Left ventricle myocardium inferior (tissue), 1 donor: ENCODE results near the gene LCE1C. TPM values are rescaled to one million over a fixed set of nuclear protein-coding genes. Genes with fewer than 3 reads are reported as not detected.

Source experiments
- DNase-seq: peaks from one replicate; pipeline ENCODE4 v3.0.0-alpha.2; 2020
- H3K27ac ChIP-seq: fragments of 200-600 bp; replicated peaks from 2 replicates; pipeline ENCODE4 v1.8.0; 2021
- H3K27me3 ChIP-seq: fragments of 200-600 bp; 2 replicates; pipeline ENCODE4 v1.8.0; 2021; ENCODE audit warnings: low read depth
- H3K36me3 ChIP-seq: fragments of 200-600 bp; 2 replicates; pipeline ENCODE4 v1.8.0; 2021
- H3K4me1 ChIP-seq: fragments of 200-600 bp; 2 replicates; pipeline ENCODE4 v1.8.0; 2021
- H3K4me3 ChIP-seq: fragments of 200-600 bp; 2 replicates; pipeline ENCODE4 v1.8.0; 2021; ENCODE audit warnings: mild to moderate bottlenecking, moderate library complexity
- H3K9me3 ChIP-seq: fragments of 200-600 bp; replicated peaks from 2 replicates; pipeline ENCODE4 v1.8.0; 2021
- intact Hi-C: fragments of 100-400 bp; cut with micrococcal nuclease; formaldehyde crosslinking; loops from one replicate; pipeline ENCODE4 v1.11.0; 2022
- total RNA-seq: library from RNA; stranded (reverse); fragmentation: NEBNext Ultra II Directional; extraction: Animal tissue kit (Norgen Biotek cat#: 25700); gene quantifications from one replicate; pipeline ENCODE4 v1.2.1, GENCODE V29; 2021
- TF ChIP-seq, protein P1 (sequence below): fragments of 200-600 bp; IDR thresholded peaks from 2 replicates; pipeline ENCODE4 v1.8.0; 2021; ENCODE audit warnings: antibody characterized with exemption, mild to moderate bottlenecking, borderline replicate concordance
- donor health status: DM: no; HTN: yes; CAD: no; lungs with severe emphysema.

Gene LCE1C
- total RNA-seq, 1 donor from 2014 or later, result not detected

DNA sequence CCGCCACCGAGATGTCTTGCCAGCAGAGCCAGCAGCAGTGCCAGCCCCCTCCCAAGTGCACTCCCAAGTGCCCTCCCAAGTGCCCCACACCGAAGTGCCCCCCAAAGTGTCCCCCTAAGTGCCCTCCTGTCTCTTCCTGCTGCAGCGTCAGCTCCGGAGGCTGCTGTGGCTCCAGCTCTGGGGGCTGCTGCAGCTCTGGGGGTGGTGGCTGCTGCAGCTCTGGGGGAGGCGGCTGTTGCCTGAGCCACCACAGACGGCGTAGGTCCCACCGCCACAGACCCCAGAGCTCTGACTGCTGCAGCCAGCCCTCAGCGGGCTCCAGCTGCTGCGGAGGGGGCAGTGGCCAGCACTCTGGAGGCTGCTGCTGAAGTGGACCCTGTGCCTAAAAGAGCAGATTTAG lies 30.1 kb downstream of the LCE1C start:
- H3K27me3 ChIP-seq, result peaks cover 10% of the 10 kb centered on the region
- H3K27ac ChIP-seq, result no peak overlapping the region
- no peak for DNase-seq
- no peaks in the 10 kb centered on the region for H3K4me1 ChIP-seq
- TF ChIP-seq, protein P1, sequence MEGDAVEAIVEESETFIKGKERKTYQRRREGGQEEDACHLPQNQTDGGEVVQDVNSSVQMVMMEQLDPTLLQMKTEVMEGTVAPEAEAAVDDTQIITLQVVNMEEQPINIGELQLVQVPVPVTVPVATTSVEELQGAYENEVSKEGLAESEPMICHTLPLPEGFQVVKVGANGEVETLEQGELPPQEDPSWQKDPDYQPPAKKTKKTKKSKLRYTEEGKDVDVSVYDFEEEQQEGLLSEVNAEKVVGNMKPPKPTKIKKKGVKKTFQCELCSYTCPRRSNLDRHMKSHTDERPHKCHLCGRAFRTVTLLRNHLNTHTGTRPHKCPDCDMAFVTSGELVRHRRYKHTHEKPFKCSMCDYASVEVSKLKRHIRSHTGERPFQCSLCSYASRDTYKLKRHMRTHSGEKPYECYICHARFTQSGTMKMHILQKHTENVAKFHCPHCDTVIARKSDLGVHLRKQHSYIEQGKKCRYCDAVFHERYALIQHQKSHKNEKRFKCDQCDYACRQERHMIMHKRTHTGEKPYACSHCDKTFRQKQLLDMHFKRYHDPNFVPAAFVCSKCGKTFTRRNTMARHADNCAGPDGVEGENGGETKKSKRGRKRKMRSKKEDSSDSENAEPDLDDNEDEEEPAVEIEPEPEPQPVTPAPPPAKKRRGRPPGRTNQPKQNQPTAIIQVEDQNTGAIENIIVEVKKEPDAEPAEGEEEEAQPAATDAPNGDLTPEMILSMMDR, result no peak
- no peaks in the 10 kb centered on the region for H3K36me3 ChIP-seq
- intact Hi-C loops, result no loop called here
- no peak overlapping the region for H3K4me3 ChIP-seq
- H3K9me3 ChIP-seq, result peaks cover 3% of the 10 kb centered on the region

DNA sequence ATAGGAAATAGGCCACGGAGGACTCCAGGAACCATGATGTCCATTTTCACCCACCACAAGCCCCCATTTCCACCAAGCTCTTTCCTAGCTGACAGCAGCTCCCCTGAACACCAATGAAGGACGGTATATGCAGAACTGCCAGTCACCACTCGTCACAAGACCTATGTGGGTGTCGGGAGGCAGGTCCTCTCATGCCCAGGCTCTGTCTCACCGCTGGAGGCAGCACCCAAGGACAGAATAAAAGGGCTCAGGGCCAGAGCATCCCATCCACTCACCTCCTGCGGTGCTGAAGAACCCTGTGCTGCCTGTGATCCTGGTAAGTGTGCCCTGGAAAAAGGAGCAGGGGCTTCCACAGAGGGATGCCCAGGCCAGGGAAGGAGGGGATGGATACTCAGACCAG lies 31.6 kb downstream of the LCE1C start, which contains the start of gene LCE1F:
TSS of gene LCE1F (plus strand) at position 266 of the 400 bp plus-strand sequence. CDS start 1,232 bp downstream, outside the sequence.
- TF ChIP-seq, protein P1, result no peak
- no peak for DNase-seq
- no peak within 1 kb of the TSS for H3K4me3 ChIP-seq
- H3K9me3 ChIP-seq, result peaks cover 3% of the 10 kb centered on the region
- no peaks in the 10 kb centered on the region for H3K36me3 ChIP-seq
- no peak within 1 kb of the TSS for H3K27ac ChIP-seq
- no peaks in the 10 kb centered on the region for H3K4me1 ChIP-seq
- intact Hi-C loops, result no loop called here
- peaks cover 9% of the 10 kb centered on the region for H3K27me3 ChIP-seq

DNA sequence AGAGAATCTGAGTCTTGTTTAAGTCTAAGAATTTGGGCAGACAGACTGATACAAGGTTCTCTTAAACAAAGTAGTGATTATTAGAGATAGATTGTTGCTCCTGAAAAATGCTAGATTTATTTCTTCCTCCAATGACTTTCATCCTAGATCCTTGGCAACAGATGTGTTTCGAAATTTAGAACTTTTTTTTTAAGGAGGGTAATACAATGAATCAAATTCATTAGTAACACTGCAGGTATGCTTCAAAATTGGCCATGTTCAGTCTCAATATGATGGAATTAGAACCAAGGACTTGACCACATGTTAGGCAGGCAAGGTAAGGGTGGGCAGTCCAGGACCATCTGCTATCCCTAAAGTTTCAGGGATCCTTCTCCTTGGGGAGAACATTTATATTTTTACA lies 36.0 kb downstream of the LCE1C start:
- intact Hi-C loops, result no loop called here
- Histone ChIP-seq H3K4me3 (no peak overlapping the region), H3K4me1 (no peaks in the 10 kb centered on the region), H3K27me3 (peaks cover 12% of the 10 kb centered on the region), H3K36me3 (no peaks in the 10 kb centered on the region), H3K9me3 (peaks cover under 1% of the 10 kb centered on the region), H3K27ac (no peak overlapping the region)
- TF ChIP-seq, protein P1, result no peak
- DNase-seq, result no peak

DNA sequence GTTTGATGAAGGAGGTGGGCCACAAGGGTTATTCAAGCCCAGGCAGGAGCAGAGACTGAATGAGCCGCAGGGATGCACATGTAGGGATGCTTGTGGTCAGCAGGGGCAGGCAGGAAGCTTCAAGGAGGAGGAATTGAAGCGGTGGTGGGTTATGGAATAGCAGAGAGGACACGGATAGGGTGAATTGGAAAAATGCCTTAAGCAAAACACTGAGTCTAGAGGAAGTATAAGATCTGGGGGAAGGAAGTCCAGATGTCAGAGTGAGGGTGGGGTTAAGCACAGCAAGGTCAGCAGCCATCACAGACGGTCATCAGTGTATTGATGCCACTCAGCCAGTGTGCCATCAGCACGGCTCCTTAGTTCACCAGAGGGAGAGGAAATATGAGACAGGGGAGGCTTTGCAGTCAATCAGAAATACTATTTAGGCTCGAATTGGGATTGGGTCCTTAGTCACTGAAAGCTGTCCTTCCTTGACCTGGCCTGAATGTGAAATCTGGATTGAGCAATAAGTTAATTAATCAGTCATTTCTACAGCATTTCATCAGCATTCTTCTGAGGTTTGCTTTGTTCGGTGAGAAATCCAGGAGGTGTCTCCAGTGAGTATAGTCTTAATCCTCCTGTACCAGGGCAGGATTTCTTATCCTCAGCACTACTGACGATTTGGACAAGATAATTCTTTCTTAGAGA lies 37.5 kb downstream of the LCE1C start:
- intact Hi-C loops, result no loop called here
- H3K27ac ChIP-seq, result no peak overlapping the region
- no peaks in the 10 kb centered on the region for H3K9me3 ChIP-seq
- H3K4me3 ChIP-seq, result no peak overlapping the region
- TF ChIP-seq, protein P1, result no peak
- peaks cover 17% of the 10 kb centered on the region for H3K27me3 ChIP-seq
- H3K36me3 ChIP-seq, result no peaks in the 10 kb centered on the region
- DNase-seq, result no peak
- H3K4me1 ChIP-seq, result no peaks in the 10 kb centered on the region

DNA sequence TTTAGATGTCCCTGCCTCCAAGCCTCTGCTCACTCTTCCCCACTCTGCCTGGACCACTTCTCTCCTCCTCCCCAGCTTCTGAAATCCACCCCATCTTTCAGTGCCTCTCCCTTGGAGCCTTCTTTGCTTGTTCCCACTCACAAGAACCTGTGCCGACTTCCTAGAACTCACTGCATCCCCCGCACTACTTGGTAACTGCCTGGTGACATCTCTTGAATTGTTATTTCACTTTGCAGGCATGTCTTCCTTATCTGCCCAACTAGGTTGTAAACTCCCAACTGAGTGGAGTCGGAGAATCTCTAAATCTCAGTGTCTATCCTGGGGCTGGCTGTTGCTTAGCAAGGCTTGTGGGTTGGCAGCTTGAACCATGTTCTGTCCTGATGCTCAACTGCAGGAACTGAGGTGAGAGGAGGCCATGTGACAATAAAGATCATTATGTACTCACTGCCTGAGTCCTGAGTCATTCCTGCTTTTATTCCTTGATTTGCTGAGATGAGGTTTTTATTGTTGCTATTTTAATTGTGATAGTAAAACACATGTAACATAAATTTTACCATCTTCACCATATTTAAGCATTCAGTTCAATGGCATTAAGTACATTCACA lies 44.7 kb downstream of the LCE1C start:
- Histone ChIP-seq H3K36me3 (no peaks in the 10 kb centered on the region), H3K4me1 (no peaks in the 10 kb centered on the region), H3K27me3 (peaks cover 20% of the 10 kb centered on the region), H3K27ac (no peak overlapping the region), H3K9me3 (no peaks in the 10 kb centered on the region), H3K4me3 (no peak overlapping the region)
- TF ChIP-seq, protein P1, result no peak
- DNase-seq, result no peak
- intact Hi-C loops, result no loop called here
